ENCODE results near the gene TMEM185B.
A peak's percentile ranks its signal among the peaks of the same experiment; 100 is the strongest.

TMEM185B gene

GRCh38 chr2:120222186-120223033 lies 790 bp downstream of the TMEM185B start:
- Histone ChIP-seq H3K4me1 (ENCODE audit: control extremely low read depth in 1 of 4, control insufficient read depth in 4 of 4, insufficient read depth in 4 of 4, low read length in 3 of 4) (peaks cover 3 to 48% (median 28%) of the 10 kb centered on the region in 4 experiments), H3K9me3 (ENCODE audit: control extremely low read depth in 1 of 5, control insufficient read depth in 4 of 5, insufficient read depth in 2 of 5, low read depth in 1 of 5, low read length in 4 of 5) (peaks cover 0 to 9% (median 0%) of the 10 kb centered on the region in 5 experiments), H3K36me3 (ENCODE audit: control insufficient read depth in 4 of 4, insufficient read depth in 4 of 4, low read length in 3 of 4) (peaks cover 0 to 23% (median 12%) of the 10 kb centered on the region in 4 experiments), H3K4me3 (ENCODE audit: control insufficient read depth in 1 of 7, extremely low read depth in 1 of 7, insufficient read depth in 4 of 7, low read depth in 2 of 7, low read length in 6 of 7) (peak overlapping the region; percentile 53 to 80 (median 64)), H3K27ac (ENCODE audit: insufficient read depth in 1 of 2, low read depth in 1 of 2, low read length in 2 of 2, poor library complexity in 1 of 2, severe bottlenecking in 2 of 2) (peak overlapping the region in 1 of 2 experiments; percentile 81), H3K27me3 (replicated peaks in 2 of 5; ENCODE audit: control insufficient read depth in 4 of 5, insufficient read depth in 5 of 5, low read length in 4 of 5) (no peaks in the 10 kb centered on the region)
- peak in 1 of 3 donors; percentile 10 for DNase-seq
- 80% methylated on average over 44 of the region's 49 CpGs for WGBS (ENCODE audit: insufficient coverage)
- POLR2A ChIA-PET, result interaction anchor here (1.0 kb wide), 1 partner anchor 35 kb away, joined by 3 read pairs; no protein-coding TSS in a partner anchor
- CTCF ChIA-PET, result interaction anchor here (1.2 to 1.3 kb wide), 2 partner anchors 38 to 91 kb away, joined by 3 read pairs; no protein-coding TSS in a partner anchor

- Histone ChIP-seq H3K27me3 (replicated peaks in 2 of 5; ENCODE audit: control insufficient read depth in 4 of 5, insufficient read depth in 5 of 5, low read length in 4 of 5) (no peaks in the 10 kb centered on the region), H3K27ac (ENCODE audit: insufficient read depth in 1 of 2, low read depth in 1 of 2, low read length in 2 of 2, poor library complexity in 1 of 2, severe bottlenecking in 2 of 2) (no peak overlapping the region), H3K9me3 (ENCODE audit: control extremely low read depth in 1 of 5, control insufficient read depth in 4 of 5, insufficient read depth in 2 of 5, low read depth in 1 of 5, low read length in 4 of 5) (peaks cover 0 to 11% (median 0%) of the 10 kb centered on the region in 5 experiments), H3K36me3 (ENCODE audit: control insufficient read depth in 4 of 4, insufficient read depth in 4 of 4, low read length in 3 of 4) (peaks cover 0 to 23% (median 12%) of the 10 kb centered on the region in 4 experiments), H3K4me3 (ENCODE audit: control insufficient read depth in 1 of 7, extremely low read depth in 1 of 7, insufficient read depth in 4 of 7, low read depth in 2 of 7, low read length in 6 of 7) (no peak overlapping the region), H3K4me1 (ENCODE audit: control extremely low read depth in 1 of 4, control insufficient read depth in 4 of 4, insufficient read depth in 4 of 4, low read length in 3 of 4) (peaks cover 3 to 40% (median 22%) of the 10 kb centered on the region in 4 experiments)
- 100% methylated on average over 2 of the region's 8 CpGs for WGBS (ENCODE audit: insufficient coverage)
- DNase-seq, result no peak
- ChIA-PET CTCF (interaction anchor here (1.2 to 2.4 kb wide), 2 partner anchors 39 to 91 kb away, joined by 3 to 5 read pairs; no protein-coding TSS in a partner anchor), POLR2A (interaction anchor here (1.0 kb wide), 1 partner anchor 36 kb away, joined by 3 read pairs; no protein-coding TSS in a partner anchor)
Measured at GRCh38 chr2:120221616-120222015, 1.6 kb downstream of the TMEM185B start.

- H3K4me1 ChIP-seq (ENCODE audit: control extremely low read depth in 1 of 4, control insufficient read depth in 4 of 4, insufficient read depth in 4 of 4, low read length in 3 of 4), result peaks cover 3 to 33% (median 16%) of the 10 kb centered on the region in 4 experiments
- no peak overlapping the region for H3K4me3 ChIP-seq (ENCODE audit: control insufficient read depth in 1 of 7, extremely low read depth in 1 of 7, insufficient read depth in 4 of 7, low read depth in 2 of 7, low read length in 6 of 7)
- CTCF ChIA-PET, result interaction anchor here (2.4 kb wide), 1 partner anchor 92 kb away, joined by 5 read pairs; no protein-coding TSS in a partner anchor
- no peak for DNase-seq
- no peak overlapping the region for H3K27ac ChIP-seq (ENCODE audit: insufficient read depth in 1 of 2, low read depth in 1 of 2, low read length in 2 of 2, poor library complexity in 1 of 2, severe bottlenecking in 2 of 2)
- peaks cover 0 to 23% (median 12%) of the 10 kb centered on the region in 4 experiments for H3K36me3 ChIP-seq (ENCODE audit: control insufficient read depth in 4 of 4, insufficient read depth in 4 of 4, low read length in 3 of 4)
- no peaks in the 10 kb centered on the region for H3K27me3 ChIP-seq (replicated peaks in 2 of 5; ENCODE audit: control insufficient read depth in 4 of 5, insufficient read depth in 5 of 5, low read length in 4 of 5)
- H3K9me3 ChIP-seq (ENCODE audit: control extremely low read depth in 1 of 5, control insufficient read depth in 4 of 5, insufficient read depth in 2 of 5, low read depth in 1 of 5, low read length in 4 of 5), result peaks cover 0 to 13% (median 0%) of the 10 kb centered on the region in 5 experiments
- POLR2A ChIA-PET, result no interaction called here
- 100% methylated on average over 1 of the region's 2 CpGs for WGBS (ENCODE audit: insufficient coverage)
Measured at GRCh38 chr2:120220756-120221155, 2.4 kb downstream of the TMEM185B start.

GRCh38 chr2:120219766-120220165 lies 3.4 kb downstream of the TMEM185B start:
- POLR2A ChIA-PET, result interaction anchor here (1.2 kb wide), 1 partner anchor 10 kb away, joined by 3 read pairs; no protein-coding TSS in a partner anchor
- peaks cover 0 to 23% (median 12%) of the 10 kb centered on the region in 4 experiments for H3K36me3 ChIP-seq (ENCODE audit: control insufficient read depth in 4 of 4, insufficient read depth in 4 of 4, low read length in 3 of 4)
- peaks cover 0 to 14% (median 0%) of the 10 kb centered on the region in 5 experiments for H3K9me3 ChIP-seq (ENCODE audit: control extremely low read depth in 1 of 5, control insufficient read depth in 4 of 5, insufficient read depth in 2 of 5, low read depth in 1 of 5, low read length in 4 of 5)
- H3K4me3 ChIP-seq (ENCODE audit: control insufficient read depth in 1 of 7, extremely low read depth in 1 of 7, insufficient read depth in 4 of 7, low read depth in 2 of 7, low read length in 6 of 7), result no peak overlapping the region
- no peak for DNase-seq
- H3K27ac ChIP-seq (ENCODE audit: insufficient read depth in 1 of 2, low read depth in 1 of 2, low read length in 2 of 2, poor library complexity in 1 of 2, severe bottlenecking in 2 of 2), result no peak overlapping the region
- peaks cover 3 to 28% (median 15%) of the 10 kb centered on the region in 4 experiments for H3K4me1 ChIP-seq (ENCODE audit: control extremely low read depth in 1 of 4, control insufficient read depth in 4 of 4, insufficient read depth in 4 of 4, low read length in 3 of 4)
- no peaks in the 10 kb centered on the region for H3K27me3 ChIP-seq (replicated peaks in 2 of 5; ENCODE audit: control insufficient read depth in 4 of 5, insufficient read depth in 5 of 5, low read length in 4 of 5)
- 96% methylated on average over 3 of the region's 5 CpGs for WGBS (ENCODE audit: insufficient coverage)
- CTCF ChIA-PET, result interaction anchor here (2.4 kb wide), 1 partner anchor 93 kb away, joined by 5 read pairs; no protein-coding TSS in a partner anchor

GRCh38 chr2:120219291-120219690 lies 3.9 kb downstream of the TMEM185B start:
- H3K36me3 ChIP-seq (ENCODE audit: control insufficient read depth in 4 of 4, insufficient read depth in 4 of 4, low read length in 3 of 4), result peaks cover 0 to 23% (median 12%) of the 10 kb centered on the region in 4 experiments
- no peak overlapping the region for H3K27ac ChIP-seq (ENCODE audit: insufficient read depth in 1 of 2, low read depth in 1 of 2, low read length in 2 of 2, poor library complexity in 1 of 2, severe bottlenecking in 2 of 2)
- DNase-seq, result no peak
- ChIA-PET POLR2A (interaction anchor here (1.2 kb wide), 1 partner anchor 9 kb away, joined by 3 read pairs; no protein-coding TSS in a partner anchor), CTCF (interaction anchor here (2.4 kb wide), 1 partner anchor 94 kb away, joined by 5 read pairs; no protein-coding TSS in a partner anchor)
- 100% methylated on average over 4 of the region's 5 CpGs for WGBS (ENCODE audit: insufficient coverage)
- H3K9me3 ChIP-seq (ENCODE audit: control extremely low read depth in 1 of 5, control insufficient read depth in 4 of 5, insufficient read depth in 2 of 5, low read depth in 1 of 5, low read length in 4 of 5), result peaks cover 0 to 14% (median 0%) of the 10 kb centered on the region in 5 experiments
- H3K4me3 ChIP-seq (ENCODE audit: control insufficient read depth in 1 of 7, extremely low read depth in 1 of 7, insufficient read depth in 4 of 7, low read depth in 2 of 7, low read length in 6 of 7), result no peak overlapping the region
- H3K27me3 ChIP-seq (replicated peaks in 2 of 5; ENCODE audit: control insufficient read depth in 4 of 5, insufficient read depth in 5 of 5, low read length in 4 of 5), result no peaks in the 10 kb centered on the region
- H3K4me1 ChIP-seq (ENCODE audit: control extremely low read depth in 1 of 4, control insufficient read depth in 4 of 4, insufficient read depth in 4 of 4, low read length in 3 of 4), result peaks cover 3 to 26% (median 15%) of the 10 kb centered on the region in 4 experiments

GRCh38 chr2:120218181-120218580 lies 5.0 kb downstream of the TMEM185B start:
- 92% methylated on average over 5 of the region's 5 CpGs for WGBS (ENCODE audit: insufficient coverage)
- DNase-seq, result no peak
- Histone ChIP-seq H3K36me3 (ENCODE audit: control insufficient read depth in 4 of 4, insufficient read depth in 4 of 4, low read length in 3 of 4) (peaks cover 0 to 23% (median 12%) of the 10 kb centered on the region in 4 experiments), H3K4me3 (ENCODE audit: control insufficient read depth in 1 of 7, extremely low read depth in 1 of 7, insufficient read depth in 4 of 7, low read depth in 2 of 7, low read length in 6 of 7) (no peak overlapping the region), H3K9me3 (ENCODE audit: control extremely low read depth in 1 of 5, control insufficient read depth in 4 of 5, insufficient read depth in 2 of 5, low read depth in 1 of 5, low read length in 4 of 5) (peaks cover 0 to 14% (median 0%) of the 10 kb centered on the region in 5 experiments), H3K27ac (ENCODE audit: insufficient read depth in 1 of 2, low read depth in 1 of 2, low read length in 2 of 2, poor library complexity in 1 of 2, severe bottlenecking in 2 of 2) (no peak overlapping the region), H3K27me3 (replicated peaks in 2 of 5; ENCODE audit: control insufficient read depth in 4 of 5, insufficient read depth in 5 of 5, low read length in 4 of 5) (no peaks in the 10 kb centered on the region), H3K4me1 (ENCODE audit: control extremely low read depth in 1 of 4, control insufficient read depth in 4 of 4, insufficient read depth in 4 of 4, low read length in 3 of 4) (peaks cover 0 to 18% (median 7%) of the 10 kb centered on the region in 4 experiments)
- ChIA-PET POLR2A (no interaction called here), CTCF (interaction anchor here (1.5 kb wide), 1 partner anchor 16 kb away, joined by 3 read pairs; no protein-coding TSS in a partner anchor)
